KMS-11 (cell line): Measurements from ENCODE around the gene RPGRIP1.

Experiments
- H2AFZ ChIP-seq: fragments of 200-600 bp; sonication (generic); 2 replicates; pipeline ENCODE4 v1.6.1; 2016; ENCODE audit warnings: antibody characterized with exemption, mixed run types, low read depth
- H3K27ac ChIP-seq: fragments of 200-600 bp; sonication (generic); 2 replicates; pipeline ENCODE4 v1.6.1; 2016; ENCODE audit warnings: mild to moderate bottlenecking, mixed run types
- H3K27me3 ChIP-seq: fragments of 200-600 bp; sonication (generic); 2 replicates; pipeline ENCODE4 v1.6.1; 2017; ENCODE audit warnings: mild to moderate bottlenecking, low read depth, mixed run types, moderate library complexity; ENCODE audit not compliant: insufficient read depth
- H3K36me3 ChIP-seq: fragments of 200-600 bp; sonication (generic); 2 replicates; pipeline ENCODE4 v1.6.1; 2017; ENCODE audit warnings: mild to moderate bottlenecking, mixed run types; ENCODE audit not compliant: insufficient read depth
- H3K4me1 ChIP-seq: fragments of 200-600 bp; sonication (generic); 2 replicates; pipeline ENCODE4 v1.6.1; 2016; ENCODE audit warnings: mild to moderate bottlenecking, low read depth, mixed run types; ENCODE audit not compliant: poor library complexity, severe bottlenecking
- H3K4me2 ChIP-seq: fragments of 200-600 bp; sonication (generic); 2 replicates; pipeline ENCODE4 v1.7.0; 2016; ENCODE audit warnings: mild to moderate bottlenecking, mixed run types
- H3K4me3 ChIP-seq: fragments of 200-600 bp; sonication (generic); IDR thresholded peaks from 2 replicates; pipeline ENCODE4 v1.6.1; 2017; ENCODE audit warnings: low read depth, low read length, mixed read lengths; ENCODE audit not compliant: insufficient read depth
- H3K79me2 ChIP-seq: fragments of 200-600 bp; sonication (generic); 2 replicates; pipeline ENCODE4 v1.6.1; 2016; ENCODE audit warnings: low read depth, mixed run types; ENCODE audit not compliant: insufficient read depth
- H3K9ac ChIP-seq: fragments of 200-600 bp; sonication (generic); 2 replicates; pipeline ENCODE4 v1.6.1; 2016; ENCODE audit warnings: mild to moderate bottlenecking, mixed run types
- H4K20me1 ChIP-seq: fragments of 200-600 bp; sonication (generic); 2 replicates; pipeline ENCODE4 v1.6.1; 2016; ENCODE audit warnings: mild to moderate bottlenecking, mixed run types; ENCODE audit not compliant: insufficient read depth
- TF ChIP-seq, protein P1 (sequence below): fragments of 200-600 bp; sonication (generic); conservative IDR thresholded peaks from 2 replicates; pipeline ENCODE4 v1.6.1; 2017; ENCODE audit warnings: low read depth, mild to moderate bottlenecking, antibody characterized with exemption, low read length, moderate library complexity, mixed read lengths

RPGRIP1 gene

DNA sequence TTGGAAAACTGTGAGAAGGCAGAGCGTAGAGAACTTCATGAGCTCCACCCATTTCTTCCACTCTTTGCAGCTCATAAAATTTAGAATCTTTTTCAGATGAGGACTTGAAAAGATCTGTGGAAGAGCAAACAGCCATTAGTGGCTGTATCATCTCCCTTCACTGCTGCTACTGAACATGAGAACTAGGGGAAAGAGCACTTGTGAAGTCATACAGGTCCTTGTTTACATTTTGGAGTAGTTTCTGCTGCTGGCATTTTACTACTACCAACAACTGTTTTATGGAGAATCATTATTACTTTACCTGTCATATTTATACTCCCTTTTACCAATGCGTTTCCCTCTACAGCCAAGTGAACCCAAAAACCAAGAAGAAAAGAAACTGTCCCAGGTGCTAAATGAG is 41.0 kb downstream of the RPGRIP1 start:
- TF ChIP-seq, protein P1, sequence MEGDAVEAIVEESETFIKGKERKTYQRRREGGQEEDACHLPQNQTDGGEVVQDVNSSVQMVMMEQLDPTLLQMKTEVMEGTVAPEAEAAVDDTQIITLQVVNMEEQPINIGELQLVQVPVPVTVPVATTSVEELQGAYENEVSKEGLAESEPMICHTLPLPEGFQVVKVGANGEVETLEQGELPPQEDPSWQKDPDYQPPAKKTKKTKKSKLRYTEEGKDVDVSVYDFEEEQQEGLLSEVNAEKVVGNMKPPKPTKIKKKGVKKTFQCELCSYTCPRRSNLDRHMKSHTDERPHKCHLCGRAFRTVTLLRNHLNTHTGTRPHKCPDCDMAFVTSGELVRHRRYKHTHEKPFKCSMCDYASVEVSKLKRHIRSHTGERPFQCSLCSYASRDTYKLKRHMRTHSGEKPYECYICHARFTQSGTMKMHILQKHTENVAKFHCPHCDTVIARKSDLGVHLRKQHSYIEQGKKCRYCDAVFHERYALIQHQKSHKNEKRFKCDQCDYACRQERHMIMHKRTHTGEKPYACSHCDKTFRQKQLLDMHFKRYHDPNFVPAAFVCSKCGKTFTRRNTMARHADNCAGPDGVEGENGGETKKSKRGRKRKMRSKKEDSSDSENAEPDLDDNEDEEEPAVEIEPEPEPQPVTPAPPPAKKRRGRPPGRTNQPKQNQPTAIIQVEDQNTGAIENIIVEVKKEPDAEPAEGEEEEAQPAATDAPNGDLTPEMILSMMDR, result no peak
- H3K4me3 ChIP-seq, result no peak overlapping the region
- no peak overlapping the region for H3K4me2 ChIP-seq
- H3K27me3 ChIP-seq, result no peaks in the 10 kb centered on the region
- H3K27ac ChIP-seq, result no peak overlapping the region
- H4K20me1 ChIP-seq, result no peaks in the 10 kb centered on the region
- H3K79me2 ChIP-seq, result no peaks in the 10 kb centered on the region
- peaks cover 4% of the 10 kb centered on the region for H3K4me1 ChIP-seq
- H3K9ac ChIP-seq, result no peak overlapping the region
- H3K36me3 ChIP-seq, result no peaks in the 10 kb centered on the region
- no peak overlapping the region for H2AFZ ChIP-seq

GRCh38 chr14:21322716-21323115 is 42.8 kb downstream of the RPGRIP1 start:
- no peaks in the 10 kb centered on the region for H3K27me3 ChIP-seq
- no peak overlapping the region for H3K4me3 ChIP-seq
- no peak overlapping the region for H3K9ac ChIP-seq
- H3K36me3 ChIP-seq, result no peaks in the 10 kb centered on the region
- no peaks in the 10 kb centered on the region for H3K79me2 ChIP-seq
- H4K20me1 ChIP-seq, result no peaks in the 10 kb centered on the region
- TF ChIP-seq, protein P1, result no peak
- no peak overlapping the region for H2AFZ ChIP-seq
- no peak overlapping the region for H3K4me2 ChIP-seq
- H3K4me1 ChIP-seq, result peaks cover 4% of the 10 kb centered on the region
- no peak overlapping the region for H3K27ac ChIP-seq

DNA sequence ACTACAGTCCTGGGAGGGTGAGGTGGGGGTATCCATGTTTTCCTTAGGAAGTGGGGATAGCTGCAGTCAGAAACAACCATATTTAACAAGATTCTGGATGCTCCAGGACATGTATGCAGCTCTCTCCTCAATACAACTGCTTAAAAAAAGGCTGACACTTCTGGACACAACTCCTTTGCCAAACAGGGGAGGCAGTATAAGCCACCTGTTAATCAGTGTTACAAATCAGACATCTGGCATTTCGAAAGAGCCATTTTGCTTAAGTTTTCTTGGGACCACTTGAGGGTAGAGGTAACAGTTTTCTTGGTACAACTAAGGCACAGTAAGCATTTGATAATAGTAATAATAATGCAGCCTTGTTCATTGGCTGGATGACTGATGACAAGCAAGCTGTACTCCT is 47.1 kb downstream of the RPGRIP1 start:
- H2AFZ ChIP-seq, result no peak overlapping the region
- no peak overlapping the region for H3K9ac ChIP-seq
- H3K4me1 ChIP-seq, result no peaks in the 10 kb centered on the region
- no peaks in the 10 kb centered on the region for H3K79me2 ChIP-seq
- no peak overlapping the region for H3K4me2 ChIP-seq
- H4K20me1 ChIP-seq, result no peaks in the 10 kb centered on the region
- TF ChIP-seq, protein P1, result no peak
- H3K36me3 ChIP-seq, result no peaks in the 10 kb centered on the region
- H3K4me3 ChIP-seq, result no peak overlapping the region
- no peaks in the 10 kb centered on the region for H3K27me3 ChIP-seq
- H3K27ac ChIP-seq, result no peak overlapping the region
